ENCODE data around the gene USP49.
"Not testable (repeated sequence)": the region's sequence is repeated elsewhere in the genome, so short reads cannot be mapped to it uniquely, and the experiment has no call there.

Gene USP49

DNA sequence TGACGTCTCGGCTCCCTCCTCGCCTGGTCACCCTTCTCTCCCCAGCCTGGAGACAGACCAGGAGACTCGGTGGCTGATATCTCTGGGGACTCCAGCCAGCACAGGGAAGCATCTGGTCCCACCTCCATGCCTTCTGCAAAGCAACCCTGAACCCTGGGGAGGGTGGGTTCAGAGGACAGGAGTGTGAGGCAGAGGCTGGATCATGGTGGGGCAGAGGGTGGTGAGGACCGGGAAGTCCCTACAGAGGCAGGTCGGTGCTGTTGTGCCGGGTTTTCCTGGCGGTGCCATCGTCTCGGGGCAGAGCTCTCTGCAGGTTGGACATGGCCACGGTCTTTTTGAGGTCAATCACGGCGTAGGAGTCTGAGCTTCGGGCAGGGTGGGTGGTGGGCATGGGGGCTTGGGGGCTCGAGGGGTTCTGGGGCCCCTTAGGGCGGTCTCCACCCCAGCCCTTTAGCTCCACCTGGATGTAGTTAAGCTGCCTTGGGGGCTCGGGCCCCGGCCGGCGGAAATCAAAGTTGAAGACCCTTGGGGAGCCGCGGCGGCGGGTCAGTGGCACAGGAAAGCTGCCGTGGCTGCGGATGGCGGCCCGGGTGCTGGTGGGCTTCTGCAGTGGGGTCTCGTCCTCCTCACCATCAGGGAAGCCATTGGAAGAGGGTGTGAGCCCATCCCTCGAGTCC is 124.7 kb downstream of the USP49 start:
- Histone ChIP-seq H3K36me3 (ENCODE audit: control insufficient read depth, insufficient read depth, low read length) (peaks cover 17% of the 10 kb centered on the region), H3K4me1 (ENCODE audit: control insufficient read depth, insufficient read depth, low read length) (peaks cover 3% of the 10 kb centered on the region), H3K9ac (ENCODE audit: low read depth, low read length) (no peak overlapping the region), H3K4me3 (ENCODE audit: low read depth, low read length) (no peak overlapping the region), H3K27me3 (ENCODE audit: control insufficient read depth, insufficient read depth, low read length) (no peaks in the 10 kb centered on the region), H3K9me3 (ENCODE audit: control insufficient read depth, insufficient read depth, low read length) (no peaks in the 10 kb centered on the region)

GRCh38 chr6:41769376-41769775 is 125.8 kb downstream of the USP49 start:
- Histone ChIP-seq H3K4me1 (ENCODE audit: control insufficient read depth, insufficient read depth, low read length) (peaks cover 3% of the 10 kb centered on the region), H3K9ac (ENCODE audit: low read depth, low read length) (no peak overlapping the region), H3K36me3 (ENCODE audit: control insufficient read depth, insufficient read depth, low read length) (peaks cover 9% of the 10 kb centered on the region), H3K9me3 (ENCODE audit: control insufficient read depth, insufficient read depth, low read length) (no peaks in the 10 kb centered on the region), H3K27me3 (ENCODE audit: control insufficient read depth, insufficient read depth, low read length) (no peaks in the 10 kb centered on the region), H3K4me3 (ENCODE audit: low read depth, low read length) (no peak overlapping the region)

GRCh38 chr6:41768545-41769308 is 126.4 kb downstream of the USP49 start:
- Histone ChIP-seq H3K27me3 (ENCODE audit: control insufficient read depth, insufficient read depth, low read length) (no peaks in the 10 kb centered on the region), H3K36me3 (ENCODE audit: control insufficient read depth, insufficient read depth, low read length) (peaks cover 9% of the 10 kb centered on the region), H3K9ac (ENCODE audit: low read depth, low read length) (no peak overlapping the region), H3K4me3 (ENCODE audit: low read depth, low read length) (no peak overlapping the region), H3K4me1 (ENCODE audit: control insufficient read depth, insufficient read depth, low read length) (peaks cover 3% of the 10 kb centered on the region), H3K9me3 (ENCODE audit: control insufficient read depth, insufficient read depth, low read length) (no peaks in the 10 kb centered on the region)

DNA sequence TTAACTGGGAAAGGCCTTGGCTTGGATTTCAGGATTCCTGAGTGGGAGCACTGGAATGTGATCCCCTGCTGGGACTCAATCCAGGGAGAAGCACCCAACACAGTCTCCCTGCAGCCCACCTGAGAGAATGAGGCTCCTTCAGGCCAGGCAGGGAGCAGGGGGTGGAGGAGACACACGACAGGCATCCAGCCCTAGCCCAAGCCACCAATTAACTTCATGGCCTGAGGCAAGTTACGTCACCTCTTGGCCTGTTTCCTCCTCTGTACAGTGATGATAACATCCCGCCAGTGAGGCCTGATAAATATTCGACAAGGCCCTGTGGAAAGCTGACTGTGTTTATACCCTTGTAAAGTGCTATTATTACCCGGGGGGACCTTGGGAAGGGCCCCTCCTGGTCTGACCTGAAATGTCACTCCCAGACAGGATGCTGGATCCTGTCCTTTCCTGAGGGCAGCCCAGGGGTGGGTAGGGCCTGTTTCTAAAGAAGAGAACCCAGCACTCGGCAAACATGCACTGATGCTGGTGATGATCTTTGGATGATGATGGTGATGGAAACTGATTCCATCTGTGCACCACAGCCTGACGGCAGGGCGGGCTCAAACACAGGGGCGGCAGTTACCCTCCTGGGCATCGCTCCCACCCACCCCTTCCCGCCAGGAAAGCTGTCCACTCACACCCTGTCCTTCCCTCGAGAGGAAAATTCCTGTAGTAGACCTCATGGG is 127.9 kb downstream of the USP49 start:
- Histone ChIP-seq H3K9ac (ENCODE audit: low read depth, low read length) (no peak overlapping the region), H3K9me3 (ENCODE audit: control insufficient read depth, insufficient read depth, low read length) (no peaks in the 10 kb centered on the region), H3K27me3 (ENCODE audit: control insufficient read depth, insufficient read depth, low read length) (no peaks in the 10 kb centered on the region), H3K36me3 (ENCODE audit: control insufficient read depth, insufficient read depth, low read length) (peaks cover 9% of the 10 kb centered on the region), H3K4me1 (ENCODE audit: control insufficient read depth, insufficient read depth, low read length) (peaks cover 3% of the 10 kb centered on the region), H3K4me3 (ENCODE audit: low read depth, low read length) (no peak overlapping the region)

- not testable (repeated sequence) for H3K27me3 ChIP-seq (ENCODE audit: control insufficient read depth, insufficient read depth, low read length); H3K9me3 ChIP-seq (ENCODE audit: control insufficient read depth, insufficient read depth, low read length); H3K4me3 ChIP-seq (ENCODE audit: low read depth, low read length); H3K9ac ChIP-seq (ENCODE audit: low read depth, low read length); H3K4me1 ChIP-seq (ENCODE audit: control insufficient read depth, insufficient read depth, low read length); H3K36me3 ChIP-seq (ENCODE audit: control insufficient read depth, insufficient read depth, low read length)
Measured at GRCh38 chr6:41766043-41766664, 129.0 kb downstream of the USP49 start.

GRCh38 chr6:41763470-41763869 is 131.7 kb downstream of the USP49 start:
- Histone ChIP-seq H3K9ac (ENCODE audit: low read depth, low read length) (no peak overlapping the region), H3K27me3 (ENCODE audit: control insufficient read depth, insufficient read depth, low read length) (no peaks in the 10 kb centered on the region), H3K4me1 (ENCODE audit: control insufficient read depth, insufficient read depth, low read length) (no peaks in the 10 kb centered on the region), H3K36me3 (ENCODE audit: control insufficient read depth, insufficient read depth, low read length) (no peaks in the 10 kb centered on the region), H3K9me3 (ENCODE audit: control insufficient read depth, insufficient read depth, low read length) (no peaks in the 10 kb centered on the region), H3K4me3 (ENCODE audit: low read depth, low read length) (no peak overlapping the region)

- H3K9me3 ChIP-seq (ENCODE audit: control insufficient read depth, insufficient read depth, low read length): no peaks in the 10 kb centered on the region
- no peak overlapping the region for H3K9ac ChIP-seq (ENCODE audit: low read depth, low read length)
- H3K4me3 ChIP-seq (ENCODE audit: low read depth, low read length): no peak overlapping the region
- H3K36me3 ChIP-seq (ENCODE audit: control insufficient read depth, insufficient read depth, low read length): no peaks in the 10 kb centered on the region
- no peaks in the 10 kb centered on the region for H3K27me3 ChIP-seq (ENCODE audit: control insufficient read depth, insufficient read depth, low read length)
- peaks cover 3% of the 10 kb centered on the region for H3K4me1 ChIP-seq (ENCODE audit: control insufficient read depth, insufficient read depth, low read length)
Measured at GRCh38 chr6:41759905-41760579, 135.1 kb downstream of the USP49 start.

GRCh38 chr6:41759106-41759904 is 135.9 kb downstream of the USP49 start:
- no peaks in the 10 kb centered on the region for H3K9me3 ChIP-seq (ENCODE audit: control insufficient read depth, insufficient read depth, low read length)
- H3K4me1 ChIP-seq (ENCODE audit: control insufficient read depth, insufficient read depth, low read length): peaks cover 3% of the 10 kb centered on the region
- H3K36me3 ChIP-seq (ENCODE audit: control insufficient read depth, insufficient read depth, low read length): no peaks in the 10 kb centered on the region
- H3K9ac ChIP-seq (ENCODE audit: low read depth, low read length): no peak overlapping the region
- H3K27me3 ChIP-seq (ENCODE audit: control insufficient read depth, insufficient read depth, low read length): no peaks in the 10 kb centered on the region
- no peak overlapping the region for H3K4me3 ChIP-seq (ENCODE audit: low read depth, low read length)

DNA sequence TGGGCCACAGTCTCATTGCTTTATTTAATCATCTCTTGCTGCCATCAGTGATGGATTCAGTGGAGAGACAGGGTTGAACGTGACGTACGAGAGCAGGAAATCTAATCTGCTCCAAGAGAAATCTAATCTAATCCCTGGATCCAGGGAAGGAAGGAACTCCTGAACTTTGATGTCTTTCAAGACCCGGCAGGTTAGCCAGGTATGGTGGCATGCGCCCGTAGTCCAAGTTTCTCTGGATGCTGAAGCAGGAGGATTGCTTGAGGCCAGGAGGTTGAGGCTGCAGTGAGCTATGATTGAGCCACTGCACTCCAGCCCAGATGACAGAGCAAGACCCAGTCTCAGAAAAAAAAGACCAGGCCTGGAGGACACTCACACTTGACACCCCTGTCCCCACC is 136.5 kb downstream of the USP49 start:
- Histone ChIP-seq H3K36me3 (ENCODE audit: control insufficient read depth, insufficient read depth, low read length) (no peaks in the 10 kb centered on the region), H3K9ac (ENCODE audit: low read depth, low read length) (no peak overlapping the region), H3K27me3 (ENCODE audit: control insufficient read depth, insufficient read depth, low read length) (no peaks in the 10 kb centered on the region), H3K9me3 (ENCODE audit: control insufficient read depth, insufficient read depth, low read length) (no peaks in the 10 kb centered on the region), H3K4me1 (ENCODE audit: control insufficient read depth, insufficient read depth, low read length) (peaks cover 3% of the 10 kb centered on the region), H3K4me3 (ENCODE audit: low read depth, low read length) (no peak overlapping the region)

DNA sequence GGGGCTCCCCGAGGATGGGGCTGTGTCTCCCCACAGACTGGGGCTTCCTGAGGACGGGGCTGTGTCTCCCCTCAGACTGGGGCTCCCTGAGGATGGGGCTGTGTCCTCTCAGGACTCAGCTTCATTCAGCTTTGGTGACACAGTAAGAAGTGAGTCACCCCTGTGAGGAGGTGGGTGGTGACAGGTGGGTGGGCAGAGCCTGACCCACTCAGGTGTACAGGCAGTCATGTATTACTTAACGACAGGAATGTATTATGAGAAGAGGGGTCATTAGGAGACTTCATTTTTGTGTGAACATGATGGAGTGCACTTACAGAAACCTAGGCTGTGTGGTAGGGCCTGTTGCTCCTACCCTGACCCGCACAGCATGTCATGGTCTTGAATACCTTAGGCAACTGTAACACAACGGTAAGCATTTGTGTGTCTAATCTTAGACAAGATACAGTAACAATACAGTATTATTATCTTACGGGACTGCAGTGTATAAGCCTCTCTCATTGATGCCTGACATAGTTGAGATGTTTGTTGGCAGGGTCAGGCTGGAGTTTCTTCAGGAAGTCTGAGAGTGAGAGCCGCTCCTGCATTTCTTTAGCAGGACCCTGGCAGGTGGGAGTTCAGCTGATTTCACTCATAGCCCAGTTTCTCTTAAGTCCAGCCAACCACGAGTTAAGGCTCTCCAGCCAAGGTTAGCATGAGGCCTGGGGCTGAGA is 137.1 kb downstream of the USP49 start:
- H3K4me1 ChIP-seq (ENCODE audit: control insufficient read depth, insufficient read depth, low read length): peaks cover 3% of the 10 kb centered on the region
- H3K27me3 ChIP-seq (ENCODE audit: control insufficient read depth, insufficient read depth, low read length): no peaks in the 10 kb centered on the region
- no peaks in the 10 kb centered on the region for H3K36me3 ChIP-seq (ENCODE audit: control insufficient read depth, insufficient read depth, low read length)
- H3K4me3 ChIP-seq (ENCODE audit: low read depth, low read length): no peak overlapping the region
- no peak overlapping the region for H3K9ac ChIP-seq (ENCODE audit: low read depth, low read length)
- no peaks in the 10 kb centered on the region for H3K9me3 ChIP-seq (ENCODE audit: control insufficient read depth, insufficient read depth, low read length)

Measured in iPS-15b (cell line).